Measurements from ENCODE around the gene PRKAR1A. TPM values are rescaled to one million over a fixed set of nuclear protein-coding genes. Genes with fewer than 3 reads are reported as not detected.
"Not testable (repeated sequence)": the region's sequence is repeated elsewhere in the genome, so short reads cannot be mapped to it uniquely, and the experiment has no call there.

The PRKAR1A gene
- total RNA-seq, 1 donor from 2014 or later = 297 TPM

GRCh38 chr17:68511671-68512246, 471 bp upstream of the PRKAR1A start:
- DNase-seq (ENCODE audit: low read depth) = no peak

- no peak for DNase-seq (ENCODE audit: low read depth)
Observed at GRCh38 chr17:68512960-68513474, 787 bp downstream of the PRKAR1A start.

- DNase-seq (ENCODE audit: low read depth) = no peak
Observed at GRCh38 chr17:68513932-68514331, 1.7 kb downstream of the PRKAR1A start.

GRCh38 chr17:68514831-68515635, 2.8 kb downstream of the PRKAR1A start:
- DNase-seq (ENCODE audit: low read depth) = peak; percentile 71

GRCh38 chr17:68516732-68517131, 4.5 kb downstream of the PRKAR1A start:
- DNase-seq (ENCODE audit: low read depth) = peak; percentile 42

GRCh38 chr17:68517605-68518004, 5.4 kb downstream of the PRKAR1A start:
- not testable (repeated sequence) for DNase-seq (ENCODE audit: low read depth)

DNA sequence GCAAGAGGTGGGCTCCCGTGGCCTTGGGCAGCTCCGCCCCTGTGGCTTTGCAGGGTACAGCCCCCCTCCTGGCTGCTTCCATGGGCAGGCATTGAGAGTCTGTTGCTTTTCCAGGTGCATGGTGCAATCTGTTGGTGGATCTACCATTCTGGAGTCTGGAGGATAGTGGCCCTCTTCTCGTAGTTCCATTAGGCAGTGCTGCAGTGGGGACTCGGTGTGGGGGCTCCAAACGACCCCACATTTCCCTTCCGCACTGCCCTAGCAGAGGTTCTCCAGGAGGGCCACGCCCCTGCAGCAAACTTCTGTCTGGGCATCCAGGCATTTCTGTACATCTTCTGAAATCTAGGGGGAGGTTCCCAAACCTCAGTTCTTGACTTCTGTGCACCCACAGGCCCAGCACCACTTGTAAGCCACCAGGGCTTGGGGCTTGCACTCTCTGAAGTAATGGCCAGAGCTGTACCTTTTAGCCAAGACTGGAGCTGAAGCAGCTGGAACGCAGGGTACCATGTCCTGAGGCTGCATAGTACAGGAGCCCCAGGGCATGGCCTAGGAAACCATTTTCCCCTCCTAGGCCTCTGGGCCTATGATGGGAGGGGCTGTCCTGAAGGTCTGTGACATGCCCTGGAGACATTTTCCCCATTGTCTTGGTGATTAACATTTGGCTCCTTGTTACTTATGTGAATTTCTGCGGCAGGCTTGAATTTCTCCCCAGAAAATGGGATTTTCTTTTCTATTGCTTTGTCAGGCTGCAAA, 6.0 kb downstream of the PRKAR1A start:
- DNase-seq (ENCODE audit: low read depth) = no peak

DNA sequence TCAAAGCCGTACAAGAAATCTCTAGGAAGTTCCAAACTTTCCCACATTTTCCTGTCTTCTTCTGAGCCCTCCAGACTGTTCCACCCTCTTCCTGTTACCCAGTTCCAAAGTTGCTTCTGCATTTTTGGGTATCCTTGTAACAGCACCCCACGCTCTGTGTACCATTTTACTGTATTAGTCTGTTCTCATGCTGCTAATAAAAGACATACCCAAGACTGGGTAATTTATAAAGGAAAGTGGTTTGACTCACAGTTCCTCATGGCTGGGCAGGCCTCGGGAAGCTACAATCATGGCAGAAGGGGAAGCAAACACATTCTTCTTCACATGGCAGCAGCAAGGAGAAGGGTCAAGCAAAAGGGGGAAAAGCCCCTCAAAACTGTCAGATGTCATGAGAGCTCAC, 6.8 kb downstream of the PRKAR1A start:
- not testable (repeated sequence) for DNase-seq (ENCODE audit: low read depth)

DNA sequence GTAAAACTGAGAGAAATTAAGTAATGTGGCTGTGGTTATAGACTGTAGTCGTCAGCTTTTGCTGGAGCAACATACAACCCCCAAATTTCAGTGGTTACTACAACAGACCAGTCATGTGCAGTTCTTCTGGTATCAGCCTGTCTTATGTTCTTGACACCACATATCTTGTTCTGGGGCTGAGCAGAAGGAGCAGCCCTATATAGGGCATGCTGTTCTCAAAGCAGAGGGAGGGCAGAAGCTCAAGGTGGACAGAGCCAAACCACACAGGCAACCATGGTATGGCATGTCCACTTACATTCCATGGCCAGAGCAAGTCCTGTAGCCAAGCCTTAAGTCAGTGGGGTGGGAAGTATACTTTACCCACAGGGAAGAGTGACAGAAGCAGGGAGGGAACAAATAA, 7.7 kb downstream of the PRKAR1A start:
- DNase-seq (ENCODE audit: low read depth) = no peak

DNA sequence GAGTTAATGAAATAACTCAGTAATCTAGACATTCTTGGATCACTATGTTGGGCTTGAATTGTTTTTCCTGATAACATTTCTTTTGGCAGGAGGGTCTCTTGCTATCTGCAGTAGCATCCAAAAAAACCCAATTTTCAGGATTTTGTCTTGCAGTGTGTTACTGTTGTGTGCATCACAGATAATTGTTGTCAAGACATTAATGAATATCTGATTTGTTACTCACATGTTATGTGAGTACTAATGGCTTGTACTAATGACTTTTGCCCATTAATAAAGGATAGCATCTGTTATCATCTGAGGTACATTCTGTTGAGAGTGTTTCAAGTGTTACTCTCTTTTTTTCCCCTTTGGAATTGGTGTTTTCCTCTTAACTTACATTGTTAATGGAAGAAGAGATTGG, 10.0 kb downstream of the PRKAR1A start:
- no peak for DNase-seq (ENCODE audit: low read depth)

DNA sequence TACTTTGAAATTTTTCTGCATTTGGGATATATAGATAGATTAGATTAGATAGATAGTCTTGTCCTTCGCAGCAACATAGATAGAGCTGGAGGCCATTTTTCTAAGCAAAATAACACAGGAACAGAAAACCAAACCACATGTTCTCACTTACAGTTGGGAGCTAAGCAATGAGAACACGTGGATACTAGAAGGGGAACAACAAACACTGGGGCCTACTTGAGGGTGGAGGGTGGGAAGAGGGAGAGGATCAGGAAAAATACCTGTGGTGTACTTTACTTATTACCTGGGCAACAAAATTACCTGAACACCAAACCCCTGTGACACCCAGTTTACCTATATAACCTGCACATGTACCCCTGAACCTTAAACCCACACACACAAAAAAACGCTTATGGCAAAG, 14.3 kb downstream of the PRKAR1A start:
- DNase-seq (ENCODE audit: low read depth) = no peak

DNA sequence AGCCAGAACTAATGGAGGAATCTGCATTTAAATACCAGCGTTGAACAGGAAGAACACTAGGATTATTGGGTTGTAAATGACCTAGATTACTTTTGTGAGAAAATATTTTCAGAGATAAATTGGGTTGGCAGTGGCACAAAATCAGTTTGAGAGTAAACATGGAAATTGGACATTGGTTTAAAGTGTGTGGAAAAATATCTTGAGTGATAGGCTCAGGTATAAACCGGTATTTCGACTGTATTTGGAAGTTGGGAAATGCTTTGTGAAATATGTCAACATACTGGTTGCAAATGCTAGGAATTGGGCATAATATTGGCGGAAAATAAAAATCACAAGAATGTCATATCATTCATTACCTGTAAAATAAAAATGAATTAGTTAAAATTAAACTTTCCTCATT, 15.1 kb downstream of the PRKAR1A start:
- no peak for DNase-seq (ENCODE audit: low read depth)

GRCh38 chr17:68531252-68531651, 19.0 kb downstream of the PRKAR1A start:
- DNase-seq (ENCODE audit: low read depth) = no peak

DNA sequence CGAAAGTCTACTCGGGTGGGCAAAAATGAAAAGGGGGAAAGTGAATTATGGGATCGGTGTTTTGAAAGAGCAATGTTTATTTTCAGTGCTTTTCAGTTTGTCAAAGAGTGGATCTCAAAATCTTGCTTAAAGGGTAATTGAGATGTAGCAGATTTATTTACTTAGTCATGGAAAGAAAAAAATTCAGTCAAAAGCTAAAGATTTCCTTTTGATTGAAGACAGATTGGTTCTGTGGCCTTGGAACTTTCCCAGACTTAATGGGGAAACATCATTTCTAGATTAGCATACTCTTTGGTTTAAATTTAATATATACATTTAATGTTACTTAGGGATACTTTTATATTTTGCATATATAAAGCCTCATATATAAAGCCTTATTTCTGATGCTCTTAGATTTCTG, 20.6 kb downstream of the PRKAR1A start:
- no peak for DNase-seq (ENCODE audit: low read depth)

- peak; percentile 56 for DNase-seq (ENCODE audit: low read depth)
Observed at GRCh38 chr17:68533887-68534694, 21.9 kb downstream of the PRKAR1A start.

DNA sequence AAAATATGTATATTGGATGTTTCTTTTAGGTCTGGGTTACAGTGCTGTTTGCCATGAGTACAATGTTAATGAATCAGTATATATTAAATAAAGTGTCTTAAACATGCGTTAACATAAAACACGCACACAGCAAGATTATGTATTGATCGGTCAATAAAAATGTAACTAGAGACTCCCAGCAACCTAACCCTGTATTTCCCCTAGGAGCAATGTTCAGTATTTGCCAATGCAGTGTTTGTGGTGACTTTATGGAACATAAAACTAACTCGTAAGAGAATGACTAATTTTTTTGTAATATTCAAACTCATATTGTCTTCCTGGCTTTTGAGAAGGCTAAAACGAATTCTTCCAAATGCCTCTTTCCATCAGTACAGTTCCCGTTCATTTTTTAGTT, 22.5 kb downstream of the PRKAR1A start:
- DNase-seq (ENCODE audit: low read depth) = no peak

GRCh38 chr17:68535922-68536321, 23.7 kb downstream of the PRKAR1A start:
- DNase-seq (ENCODE audit: low read depth) = no peak

- peak; percentile 38 for DNase-seq (ENCODE audit: low read depth)
Observed at GRCh38 chr17:68539548-68540467, 27.6 kb downstream of the PRKAR1A start.

GRCh38 chr17:68540981-68541380, 28.8 kb downstream of the PRKAR1A start:
- DNase-seq (ENCODE audit: low read depth) = no peak

DNA sequence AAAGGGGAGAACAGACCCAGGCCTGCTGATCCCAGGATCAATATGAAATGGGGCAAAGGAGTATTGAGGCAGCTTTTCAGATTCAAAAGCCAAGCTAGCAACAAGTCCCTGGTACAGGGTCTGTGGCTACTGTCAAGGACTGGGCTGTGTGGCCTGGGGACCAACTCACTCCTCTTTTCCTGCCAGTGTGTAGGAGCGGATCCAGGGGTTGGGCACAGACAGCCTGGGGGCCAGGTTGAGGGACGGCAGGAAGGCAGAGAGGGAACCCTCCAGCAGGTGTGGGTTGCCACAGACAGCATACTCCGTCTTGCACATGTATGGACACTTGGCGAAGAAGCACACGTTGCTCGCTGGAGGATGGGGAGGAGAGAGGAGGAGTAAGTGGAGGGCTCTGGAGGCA, 29.6 kb downstream of the PRKAR1A start:
- DNase-seq (ENCODE audit: low read depth) = no peak

Measured in renal cortical epithelial cell (primary cell).